Cardiac muscle cell (in vitro differentiated cells and primary cell): ENCODE measurements around the gene SLC22A1. TPM values are rescaled to one million over a fixed set of nuclear protein-coding genes. Genes with fewer than 3 reads are reported as not detected.
"Not testable (repeated sequence)": the region's sequence is repeated elsewhere in the genome, so short reads cannot be mapped to it uniquely, and the experiment has no call there.

Experiments
- DNase-seq, 2 donors: peaks; one replicate each; pipeline versions ENCODE4 v3.0.0 to v3.0.0-alpha.2; 2010 to 2017; ENCODE audit warnings: low read depth in 1 of 2, low spot score in 1 of 2
- H3K27ac ChIP-seq: fragments of 200-600 bp; sonication (generic); 2 replicates; pipeline ENCODE4 v1.5.1; 2016
- H3K27me3 ChIP-seq: fragments of 200-600 bp; sonication (generic); 2 replicates; pipeline ENCODE4 v1.6.0; 2016; ENCODE audit warnings: control low read depth
- H3K36me3 ChIP-seq: fragments of 200-600 bp; sonication (generic); 2 replicates; pipeline ENCODE4 v1.5.1; 2016; ENCODE audit warnings: control low read depth
- H3K4me1 ChIP-seq: fragments of 200-600 bp; sonication (generic); 2 replicates; pipeline ENCODE4 v1.8.1; 2017; ENCODE audit warnings: low read depth, mild to moderate bottlenecking, mixed run types
- H3K4me3 ChIP-seq: fragments of 200-600 bp; sonication (generic); 2 replicates; pipeline ENCODE4 v1.5.1; 2016; ENCODE audit warnings: mild to moderate bottlenecking
- H3K9me3 ChIP-seq: fragments of 200-600 bp; sonication (generic); 2 replicates; pipeline ENCODE4 v1.5.1; 2017; ENCODE audit warnings: low read depth, mild to moderate bottlenecking, control low read depth
- CTCF ChIP-seq: IDR thresholded peaks from 2 replicates; pipeline ENCODE4 v1.5.1; 2012; ENCODE audit warnings: low read depth, mild to moderate bottlenecking, low read length
- polyA plus RNA-seq: library from polyadenylated mRNA; unstranded; fragments of >200 nt; fragmentation: Nextera tagmentation; extraction: Ambion mirVana; gene quantifications from 2 replicates; pipeline ENCODE4 v1.2.1, GENCODE V29; 2016
- total RNA-seq: library from RNA; depleted of rRNA; stranded (reverse); fragments of >200 nt; gene quantifications from 2 replicates; pipeline ENCODE4 v1.2.3, GENCODE V29; 2016

The SLC22A1 gene
- total and polyA plus RNA-seq, 2 experiments from 2014 or later = 0.42 TPM; not detected in 1

GRCh38 chr6:160124007-160124406 lies 2.4 kb downstream of the SLC22A1 start:
- Histone ChIP-seq H3K4me1 (no peaks in the 10 kb centered on the region), H3K4me3 (no peak overlapping the region), H3K36me3 (no peaks in the 10 kb centered on the region), H3K27ac (no peak overlapping the region), H3K27me3 (no peaks in the 10 kb centered on the region), H3K9me3 (no peaks in the 10 kb centered on the region)
- no peak for DNase-seq
- no peak for TF ChIP-seq CTCF

- no peaks in the 10 kb centered on the region for H3K27me3 ChIP-seq
- TF ChIP-seq CTCF = no peak
- no peaks in the 10 kb centered on the region for H3K36me3 ChIP-seq
- H3K9me3 ChIP-seq = no peaks in the 10 kb centered on the region
- no peak overlapping the region for H3K27ac ChIP-seq
- no peaks in the 10 kb centered on the region for H3K4me1 ChIP-seq
- no peak for DNase-seq
- no peak overlapping the region for H3K4me3 ChIP-seq
Observed at GRCh38 chr6:160124605-160125004, 3.0 kb downstream of the SLC22A1 start.

GRCh38 chr6:160125105-160125504 lies 3.5 kb downstream of the SLC22A1 start:
- H3K27ac ChIP-seq, H3K36me3 ChIP-seq, H3K9me3 ChIP-seq, H3K4me1 ChIP-seq, H3K4me3 ChIP-seq, DNase-seq, H3K27me3 ChIP-seq: not testable (repeated sequence)

- Histone ChIP-seq H3K27me3 (no peaks in the 10 kb centered on the region), H3K4me1 (no peaks in the 10 kb centered on the region), H3K36me3 (no peaks in the 10 kb centered on the region), H3K9me3 (no peaks in the 10 kb centered on the region), H3K27ac (no peak overlapping the region), H3K4me3 (no peak overlapping the region)
- TF ChIP-seq CTCF = no peak
- no peak for DNase-seq
Observed at GRCh38 chr6:160127270-160128124, 5.9 kb downstream of the SLC22A1 start.

GRCh38 chr6:160128125-160128683 lies 6.6 kb downstream of the SLC22A1 start:
- Histone ChIP-seq H3K9me3 (no peaks in the 10 kb centered on the region), H3K27me3 (no peaks in the 10 kb centered on the region), H3K36me3 (no peaks in the 10 kb centered on the region), H3K4me3 (no peak overlapping the region), H3K4me1 (no peaks in the 10 kb centered on the region), H3K27ac (no peak overlapping the region)
- TF ChIP-seq CTCF = no peak
- DNase-seq = no peak

GRCh38 chr6:160128879-160129516 lies 7.4 kb downstream of the SLC22A1 start:
- Histone ChIP-seq H3K9me3 (no peaks in the 10 kb centered on the region), H3K36me3 (no peaks in the 10 kb centered on the region), H3K4me3 (no peak overlapping the region), H3K27ac (no peak overlapping the region), H3K27me3 (no peaks in the 10 kb centered on the region), H3K4me1 (no peaks in the 10 kb centered on the region)
- no peak for DNase-seq
- no peak for TF ChIP-seq CTCF
